GM12875 (cell line): Measurements from ENCODE around the gene AHNAK2.

Experiments
- H3K4me3 ChIP-seq: one replicate; pipeline ENCODE4 v1.5.1; 2011; ENCODE audit warnings: low read depth, low read length, control low read depth
- CTCF ChIP-seq: IDR thresholded peaks from 2 replicates; pipeline ENCODE4 v1.5.1; 2011; ENCODE audit warnings: low read depth, mild to moderate bottlenecking, control low read depth, inconsistent platforms, low read length, moderate library complexity, borderline replicate concordance; ENCODE audit not compliant: insufficient read depth

The AHNAK2 gene

GRCh38 chr14:104928391-104929133 lies 49.6 kb downstream of the AHNAK2 start:
- no peak for TF ChIP-seq CTCF
- no peak overlapping the region for H3K4me3 ChIP-seq

DNA sequence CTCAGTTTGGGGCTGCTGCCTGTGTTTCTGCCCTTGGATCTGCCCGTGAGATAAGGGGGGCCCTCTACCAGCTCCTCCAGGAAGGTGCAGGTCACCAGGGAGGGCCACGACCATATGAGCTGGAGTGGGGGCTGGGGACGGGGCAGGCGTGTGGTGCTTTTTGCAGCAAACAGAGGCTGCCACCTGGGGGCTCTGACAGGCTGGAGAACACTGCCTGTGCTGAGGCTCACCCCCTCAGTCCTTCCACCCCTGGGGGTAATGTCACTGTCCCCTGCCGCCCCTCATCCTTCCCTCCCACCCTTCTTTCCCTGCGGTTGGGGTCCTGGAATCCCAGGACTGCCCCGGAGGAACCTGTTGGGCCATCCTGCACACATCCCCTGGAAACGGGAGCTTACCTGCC lies 50.3 kb downstream of the AHNAK2 start:
- TF ChIP-seq CTCF: no peak
- H3K4me3 ChIP-seq: no peak overlapping the region

DNA sequence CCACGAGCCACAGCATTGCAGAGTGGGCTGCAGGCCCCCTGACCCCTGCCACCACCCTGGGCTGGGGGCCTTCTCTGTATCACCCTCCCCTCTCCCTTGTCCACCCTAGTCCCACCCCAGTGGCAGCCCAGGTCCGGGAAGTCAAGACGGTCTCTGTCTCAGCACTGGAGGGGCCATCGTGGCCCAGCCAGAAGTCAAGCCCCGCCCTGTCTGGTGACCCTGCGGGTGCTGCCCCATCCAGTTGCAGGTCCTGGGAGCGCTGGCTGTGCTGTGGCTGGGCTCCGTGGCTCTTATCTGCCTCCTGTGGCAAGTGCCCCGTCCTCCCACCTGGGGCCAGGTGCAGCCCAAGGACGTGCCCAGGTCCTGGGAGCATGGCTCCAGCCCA lies 50.8 kb downstream of the AHNAK2 start:
- H3K4me3 ChIP-seq: peak overlapping the region; percentile 53
- TF ChIP-seq CTCF: no peak

DNA sequence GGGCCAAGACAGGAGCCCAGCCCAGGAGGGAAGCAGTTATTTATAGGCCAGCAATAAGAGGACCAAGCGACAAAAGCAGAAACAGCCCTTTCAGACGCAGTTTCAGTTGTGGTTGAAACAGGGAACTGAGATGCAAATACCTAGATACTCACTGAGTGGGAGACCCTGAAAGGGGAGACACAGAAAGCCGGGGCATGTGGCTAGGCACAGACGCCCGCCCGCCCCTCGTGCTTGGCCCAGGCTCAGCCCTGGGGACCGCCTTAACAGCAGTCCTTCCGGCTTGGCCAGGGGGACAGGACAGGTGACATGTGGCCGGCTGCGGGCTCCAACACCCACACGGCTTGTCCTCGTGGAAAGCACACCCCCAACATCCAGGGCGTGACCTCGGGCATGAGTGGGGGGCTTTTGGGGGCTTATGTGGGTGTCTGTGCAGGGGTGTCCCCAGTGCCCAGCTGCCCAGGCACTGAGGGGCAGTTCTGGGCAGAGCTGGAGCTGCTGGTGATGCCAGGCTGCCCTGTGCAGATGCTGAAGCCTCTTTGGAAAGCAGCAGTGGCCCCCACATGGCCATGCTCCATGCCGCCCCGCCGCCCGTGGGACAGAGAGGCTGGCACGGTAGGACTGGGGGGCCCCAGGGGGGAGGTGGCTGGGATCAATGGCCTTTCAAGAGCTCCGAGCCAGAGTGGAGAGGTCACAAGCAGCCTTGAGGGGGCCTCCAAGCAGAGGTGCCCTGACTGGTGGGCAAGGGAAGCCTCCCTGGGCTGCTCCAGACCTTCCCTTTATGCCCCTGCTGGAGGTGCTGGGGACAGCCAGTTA lies 51.3 kb downstream of the AHNAK2 start:
- H3K4me3 ChIP-seq: peak overlapping the region; percentile 60
- TF ChIP-seq CTCF: no peak

DNA sequence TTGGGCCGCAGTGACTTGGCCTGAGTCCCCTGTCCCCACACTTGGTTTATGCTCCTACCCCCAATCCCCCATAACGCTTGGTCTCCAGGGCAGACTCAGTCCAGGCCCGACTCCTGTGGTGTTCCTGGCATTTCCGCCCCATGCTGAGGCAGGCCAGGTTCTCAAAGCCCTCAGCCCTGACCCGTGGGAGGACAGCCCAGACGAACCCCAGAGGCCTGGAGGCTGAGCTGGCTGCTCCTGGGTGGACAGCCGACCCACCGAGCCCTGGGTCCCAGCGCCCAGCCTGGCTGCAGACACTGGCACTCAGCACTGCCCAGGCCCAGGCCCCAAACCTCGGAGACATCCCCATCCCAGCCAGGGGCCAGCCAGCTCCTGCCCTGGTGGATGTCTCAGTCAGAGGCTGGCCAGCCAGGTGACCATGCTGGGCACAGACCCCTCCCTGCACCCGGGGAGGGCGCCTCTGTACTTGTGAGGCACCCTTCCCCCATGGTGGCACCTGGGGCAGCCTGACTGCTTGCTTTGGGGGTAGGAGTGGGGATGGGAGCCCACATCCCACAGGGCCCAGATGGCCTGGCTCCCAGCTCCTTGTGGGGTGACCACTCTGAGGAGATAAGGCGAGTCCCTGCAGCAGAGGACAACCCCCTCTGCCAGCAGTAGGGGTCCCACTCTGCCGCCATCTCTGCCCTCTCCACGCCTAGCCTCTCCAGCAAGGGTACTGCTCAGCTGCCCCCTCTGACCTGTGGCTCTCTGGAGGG lies 52.1 kb downstream of the AHNAK2 start:
- no peak for TF ChIP-seq CTCF
- H3K4me3 ChIP-seq: peak overlapping the region; percentile 60

GRCh38 chr14:104925214-104925854 lies 52.8 kb downstream of the AHNAK2 start:
- H3K4me3 ChIP-seq: peak overlapping the region; percentile 60
- no peak for TF ChIP-seq CTCF
